Measurements from ENCODE around the gene MAGEA9. TPM values are rescaled to one million over a fixed set of nuclear protein-coding genes. Genes with fewer than 3 reads are reported as not detected.

MAGEA9 gene
- total and polyA plus RNA-seq, 2 donors (not counting 1 experiment from before 2014, with no cell fraction given) = not detected

DNA sequence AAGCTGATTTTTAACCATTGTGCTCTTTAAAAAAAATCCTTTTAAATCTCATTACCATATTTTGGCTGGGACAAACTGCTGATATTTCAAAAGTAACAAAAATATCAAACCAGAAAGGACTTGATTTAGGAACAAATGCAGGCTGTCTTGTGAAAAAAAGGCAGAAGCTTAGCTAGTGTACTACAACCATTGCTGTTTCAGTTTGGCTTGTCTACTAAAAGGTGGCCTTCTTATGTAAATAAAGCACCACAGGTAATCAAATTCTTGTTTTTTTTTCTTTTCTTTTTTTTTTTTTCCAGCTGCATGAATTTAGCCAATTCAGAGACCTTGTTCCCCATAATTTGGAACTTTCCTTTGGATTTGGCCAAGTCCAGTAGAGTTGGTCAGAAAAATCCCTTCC, 55.4 kb downstream of the MAGEA9 start:
- DNase-seq = no peak
- no peak overlapping the region for H3K4me3 Mint-ChIP-seq
- POLR2A ChIA-PET = no interaction called here

More for the DNA sequence above, 55.4 kb downstream of the MAGEA9 start:
- Mint-ChIP-seq H3K27ac (no peak overlapping the region), H3K4me1 (no peaks in the 10 kb centered on the region), H3K27me3 (peaks cover 7% of the 10 kb centered on the region), H3K9me3 (ENCODE audit: insufficient read depth) (no peaks in the 10 kb centered on the region)
- CTCF ChIA-PET = no interaction called here
- no peak overlapping the region for H3K9ac ChIP-seq (ENCODE audit: low read length)
- no peaks in the 10 kb centered on the region for H3K4me1 ChIP-seq (ENCODE audit: control insufficient read depth in 2 of 2, insufficient read depth in 2 of 2, low read length in 2 of 2)
- no peaks in the 10 kb centered on the region for H3K27me3 ChIP-seq (replicated peaks in 1 of 4; ENCODE audit: control extremely low read depth in 1 of 4, control insufficient read depth in 3 of 4, insufficient read depth in 4 of 4, low read length in 3 of 4)
- no peak overlapping the region for H2AFZ ChIP-seq (ENCODE audit: insufficient read depth, low read depth, low read length, poor library complexity, severe bottlenecking)
- TF ChIP-seq, protein P1, sequence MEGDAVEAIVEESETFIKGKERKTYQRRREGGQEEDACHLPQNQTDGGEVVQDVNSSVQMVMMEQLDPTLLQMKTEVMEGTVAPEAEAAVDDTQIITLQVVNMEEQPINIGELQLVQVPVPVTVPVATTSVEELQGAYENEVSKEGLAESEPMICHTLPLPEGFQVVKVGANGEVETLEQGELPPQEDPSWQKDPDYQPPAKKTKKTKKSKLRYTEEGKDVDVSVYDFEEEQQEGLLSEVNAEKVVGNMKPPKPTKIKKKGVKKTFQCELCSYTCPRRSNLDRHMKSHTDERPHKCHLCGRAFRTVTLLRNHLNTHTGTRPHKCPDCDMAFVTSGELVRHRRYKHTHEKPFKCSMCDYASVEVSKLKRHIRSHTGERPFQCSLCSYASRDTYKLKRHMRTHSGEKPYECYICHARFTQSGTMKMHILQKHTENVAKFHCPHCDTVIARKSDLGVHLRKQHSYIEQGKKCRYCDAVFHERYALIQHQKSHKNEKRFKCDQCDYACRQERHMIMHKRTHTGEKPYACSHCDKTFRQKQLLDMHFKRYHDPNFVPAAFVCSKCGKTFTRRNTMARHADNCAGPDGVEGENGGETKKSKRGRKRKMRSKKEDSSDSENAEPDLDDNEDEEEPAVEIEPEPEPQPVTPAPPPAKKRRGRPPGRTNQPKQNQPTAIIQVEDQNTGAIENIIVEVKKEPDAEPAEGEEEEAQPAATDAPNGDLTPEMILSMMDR (IDR thresholded peaks at IDR 0.05) = no peak
- TF ChIP-seq EZH2 (IDR thresholded peaks at IDR 0.05; ENCODE audit: borderline replicate concordance, insufficient read depth, low read depth, low read length, poor library complexity, severe bottlenecking) = no peak
- no peaks in the 10 kb centered on the region for H4K20me1 ChIP-seq (ENCODE audit: control insufficient read depth, insufficient read depth, low read length, poor library complexity, severe bottlenecking)
- no peak for ATAC-seq (ENCODE audit: low read depth)
- no peaks in the 10 kb centered on the region for H3K79me2 ChIP-seq (ENCODE audit: control insufficient read depth, insufficient read depth, low read length)
- no peaks in the 10 kb centered on the region for H3K9me3 ChIP-seq (ENCODE audit: control extremely low read depth in 1 of 3, control insufficient read depth in 2 of 3, insufficient read depth in 1 of 3, low read length in 2 of 3)
- no peaks in the 10 kb centered on the region for H3K36me3 ChIP-seq (replicated peaks in 1 of 2; ENCODE audit: control extremely low read depth in 1 of 2, control insufficient read depth in 1 of 2, extremely low read depth in 1 of 2, insufficient read depth in 2 of 2, low read length in 1 of 2)
- H3K4me3 ChIP-seq (ENCODE audit: control extremely low read depth in 1 of 5, extremely low read depth in 1 of 5, insufficient read depth in 1 of 5, low read depth in 2 of 5, low read length in 4 of 5) = no peak overlapping the region
- no peak overlapping the region for H3K4me2 ChIP-seq (replicated peaks; ENCODE audit: low read depth, low read length, poor library complexity, severe bottlenecking)
- intact Hi-C loops (cut with micrococcal nuclease) = no loop called here
- H3K27ac ChIP-seq (ENCODE audit: low read length in 2 of 2) = no peak overlapping the region

Small RNAs within 50 kb of the gene (small RNA-seq; reads per million reads assigned to genes)
- not detected for gene AC244098.1 (ENCODE audit: insufficient read length, low read depth, low replicate concordance)
- gene AC244098.2 (ENCODE audit: insufficient read length, low read depth, low replicate concordance) = not detected
- gene AC244098.3 (ENCODE audit: insufficient read length, low read depth, low replicate concordance) = not detected

Other genes with a start within 250 kb of the MAGEA9 start
- 24.4 and 26.3 TPM in 2 replicates for gene EOLA1, start 240.9 kb upstream of the MAGEA9 start, total RNA-seq
- 61.5 and 109 TPM in 2 replicates for gene EOLA1, start 240.9 kb upstream of the MAGEA9 start, polyA plus RNA-seq
- not detected in 2 replicates for gene HSFX3, start 232.0 kb upstream of the MAGEA9 start, total RNA-seq
- gene HSFX3, start 232.0 kb upstream of the MAGEA9 start, polyA plus RNA-seq = not detected in 2 replicates
- not detected in 2 replicates for gene MAGEA9B, start 194.5 kb upstream of the MAGEA9 start, total RNA-seq
- 0.04 TPM in 1 of 2 replicates, not detected in the other for gene MAGEA9B, start 194.5 kb upstream of the MAGEA9 start, polyA plus RNA-seq
- gene HSFX2, start 186.6 kb upstream of the MAGEA9 start, total RNA-seq = 1.9 TPM in 1 of 2 replicates, not detected in the other
- 1.6 TPM in 1 of 2 replicates, not detected in the other for gene HSFX2, start 186.6 kb upstream of the MAGEA9 start, polyA plus RNA-seq
- 27.5 and 28.6 TPM in 2 replicates for gene TMEM185A, start 150.1 kb upstream of the MAGEA9 start, total RNA-seq
- gene TMEM185A, start 150.1 kb upstream of the MAGEA9 start, polyA plus RNA-seq = 17.8 and 25.2 TPM in 2 replicates
- not detected in 2 replicates for gene MAGEA11, start 69.9 kb upstream of the MAGEA9 start, total RNA-seq
- gene MAGEA11, start 69.9 kb upstream of the MAGEA9 start, polyA plus RNA-seq = not detected in 2 replicates
- 2.9 and 4.2 TPM in 2 replicates for gene HSFX1, start 7.9 kb upstream of the MAGEA9 start, total RNA-seq
- 1.2 and 1.3 TPM in 2 replicates for gene HSFX1, start 7.9 kb upstream of the MAGEA9 start, polyA plus RNA-seq
- not detected in 2 replicates for gene MAGEA8, start 99.3 kb downstream of the MAGEA9 start, total RNA-seq
- gene MAGEA8, start 99.3 kb downstream of the MAGEA9 start, polyA plus RNA-seq = not detected in 2 replicates
- gene HSFX4, start 147.6 kb downstream of the MAGEA9 start, total RNA-seq = not detected in 2 replicates
- not detected in 2 replicates for gene HSFX4, start 147.6 kb downstream of the MAGEA9 start, polyA plus RNA-seq
- gene EOLA2, start 156.6 kb downstream of the MAGEA9 start, total RNA-seq = 37.7 and 42.0 TPM in 2 replicates
- gene EOLA2, start 156.6 kb downstream of the MAGEA9 start, polyA plus RNA-seq = 45.9 and 63.2 TPM in 2 replicates

Measured in B cell (primary cell).